Measurements from ENCODE around the gene APOBEC3H.

Gene APOBEC3H

GRCh38 chr22:39087098-39087497, 9.9 kb upstream of the APOBEC3H start:
- H3K36me3 ChIP-seq (ENCODE audit: low read length): no peaks in the 10 kb centered on the region
- H3K79me2 ChIP-seq (ENCODE audit: insufficient read depth, low read length): no peaks in the 10 kb centered on the region
- no peak overlapping the region for H3K4me2 ChIP-seq (ENCODE audit: low read depth, low read length, poor library complexity, severe bottlenecking)
- TF ChIP-seq CTCF (IDR thresholded peaks at IDR 0.05; ENCODE audit: insufficient read depth, low read length, poor library complexity, severe bottlenecking) (no peak), EZH2phosphoT487 (conservative IDR thresholded peaks at IDR 0.05; ENCODE audit: low read length) (no peak)
- H3K27me3 ChIP-seq (ENCODE audit: low read length): no peaks in the 10 kb centered on the region
- H3K4me3 ChIP-seq (ENCODE audit: insufficient read depth, low read length, poor library complexity, severe bottlenecking): no peak overlapping the region
- no peak overlapping the region for H2AFZ ChIP-seq (ENCODE audit: low read depth, low read length, severe bottlenecking)
- no peak overlapping the region for H3K9ac ChIP-seq (ENCODE audit: low read length)
- no peak overlapping the region for H3K27ac ChIP-seq (ENCODE audit: low read depth, low read length)
- H3K9me2 ChIP-seq (replicated peaks; ENCODE audit: insufficient read depth, low read length): no peaks in the 10 kb centered on the region
- peaks cover 3% of the 10 kb centered on the region; the same call in 1 of the 2 replicates for H3F3A ChIP-seq (ENCODE audit: insufficient read depth)
- H3K9me3 ChIP-seq (ENCODE audit: insufficient read depth, low read length): no peaks in the 10 kb centered on the region
- no peaks in the 10 kb centered on the region for H4K20me1 ChIP-seq (ENCODE audit: low read depth, low read length)

- Histone ChIP-seq H3K9me3 (ENCODE audit: insufficient read depth, low read length) (no peaks in the 10 kb centered on the region), H3K4me3 (ENCODE audit: insufficient read depth, low read length, poor library complexity, severe bottlenecking) (no peak overlapping the region), H4K20me1 (ENCODE audit: low read depth, low read length) (no peaks in the 10 kb centered on the region), H3K4me2 (ENCODE audit: low read depth, low read length, poor library complexity, severe bottlenecking) (no peak overlapping the region), H3K27me3 (ENCODE audit: low read length) (no peaks in the 10 kb centered on the region), H3F3A (ENCODE audit: insufficient read depth) (peaks cover 3% of the 10 kb centered on the region; the same call in 1 of the 2 replicates), H3K79me2 (ENCODE audit: insufficient read depth, low read length) (no peaks in the 10 kb centered on the region), H2AFZ (ENCODE audit: low read depth, low read length, severe bottlenecking) (no peak overlapping the region), H3K27ac (ENCODE audit: low read depth, low read length) (no peak overlapping the region), H3K36me3 (ENCODE audit: low read length) (no peaks in the 10 kb centered on the region), H3K9ac (ENCODE audit: low read length) (no peak overlapping the region), H3K9me2 (replicated peaks; ENCODE audit: insufficient read depth, low read length) (no peaks in the 10 kb centered on the region)
- no peak for TF ChIP-seq CTCF (IDR thresholded peaks at IDR 0.05; ENCODE audit: insufficient read depth, low read length, poor library complexity, severe bottlenecking)
- TF ChIP-seq EZH2phosphoT487 (conservative IDR thresholded peaks at IDR 0.05; ENCODE audit: low read length): no peak
Observed at GRCh38 chr22:39087881-39088684, 9.0 kb upstream of the APOBEC3H start.

GRCh38 chr22:39088685-39089032, 8.4 kb upstream of the APOBEC3H start:
- Histone ChIP-seq H3K4me2 (ENCODE audit: low read depth, low read length, poor library complexity, severe bottlenecking) (no peak overlapping the region), H3K4me3 (ENCODE audit: insufficient read depth, low read length, poor library complexity, severe bottlenecking) (no peak overlapping the region), H4K20me1 (ENCODE audit: low read depth, low read length) (no peaks in the 10 kb centered on the region), H3K9me2 (replicated peaks; ENCODE audit: insufficient read depth, low read length) (no peaks in the 10 kb centered on the region), H2AFZ (ENCODE audit: low read depth, low read length, severe bottlenecking) (no peak overlapping the region), H3K27me3 (ENCODE audit: low read length) (no peaks in the 10 kb centered on the region), H3K36me3 (ENCODE audit: low read length) (no peaks in the 10 kb centered on the region), H3K9ac (ENCODE audit: low read length) (no peak overlapping the region), H3F3A (ENCODE audit: insufficient read depth) (peaks cover 3% of the 10 kb centered on the region; the same call in 1 of the 2 replicates), H3K27ac (ENCODE audit: low read depth, low read length) (no peak overlapping the region), H3K9me3 (ENCODE audit: insufficient read depth, low read length) (no peaks in the 10 kb centered on the region), H3K79me2 (ENCODE audit: insufficient read depth, low read length) (no peaks in the 10 kb centered on the region)
- TF ChIP-seq CTCF (IDR thresholded peaks at IDR 0.05; ENCODE audit: insufficient read depth, low read length, poor library complexity, severe bottlenecking) (no peak), EZH2phosphoT487 (conservative IDR thresholded peaks at IDR 0.05; ENCODE audit: low read length) (no peak)

All from SU-DHL-6 (cell line).